Aorta (tissue), 5 donors: ENCODE measurements around the gene MAGEA8. TPM values are rescaled to one million over a fixed set of nuclear protein-coding genes. Genes with fewer than 3 reads are reported as not detected.
"Not testable (repeated sequence)": the region's sequence is repeated elsewhere in the genome, so short reads cannot be mapped to it uniquely, and the experiment has no call there.

Experiments used
- ATAC-seq: fragments of 200-7000 bp; cut with Tn5 transposase; one replicate; pipeline ENCODE4 v1.9.1; 2022; ENCODE audit warnings: moderate library complexity; ENCODE audit not compliant: low FRiP score
- DNase-seq, 2 donors: peaks; one replicate each; pipeline ENCODE4 v3.0.0-alpha.2; 2020
- H3K27ac ChIP-seq, 2 donors: one replicate each; pipeline ENCODE4 v1.5.1; 2013; ENCODE audit warnings: low read length in 2 of 2, mild to moderate bottlenecking in 2 of 2, moderate library complexity in 2 of 2, control low read depth in 1 of 2, inconsistent platforms in 1 of 2, low read depth in 1 of 2
- H3K27me3 ChIP-seq, 2 donors: one replicate each; pipeline ENCODE4 v1.6.1; 2013; ENCODE audit warnings: control low read depth in 1 of 2, low read length in 1 of 2, mild to moderate bottlenecking in 1 of 2, moderate library complexity in 1 of 2; ENCODE audit not compliant: insufficient read depth in 2 of 2, control insufficient read depth in 1 of 2
- H3K36me3 ChIP-seq, 2 donors: one replicate each; pipeline ENCODE4 v1.6.1; 2013; ENCODE audit warnings: control low read depth in 1 of 2, low read length in 1 of 2, mild to moderate bottlenecking in 1 of 2; ENCODE audit not compliant: insufficient read depth in 2 of 2, control insufficient read depth in 1 of 2
- H3K4me1 ChIP-seq, 2 donors: one replicate each; pipeline ENCODE4 v1.6.1; 2013; ENCODE audit warnings: low read length in 2 of 2, control low read depth in 1 of 2, mild to moderate bottlenecking in 1 of 2, moderate library complexity in 1 of 2; ENCODE audit not compliant: insufficient read depth in 2 of 2, control insufficient read depth in 1 of 2
- H3K4me3 ChIP-seq, 2 donors: one replicate each; pipeline ENCODE4 v1.5.1; 2013; ENCODE audit warnings: low read length in 2 of 2, control low read depth in 1 of 2, mild to moderate bottlenecking in 1 of 2
- H3K9me3 ChIP-seq: one replicate; pipeline ENCODE4 v1.6.1; 2013; ENCODE audit warnings: mild to moderate bottlenecking, low read length; ENCODE audit not compliant: control insufficient read depth
- WGBS, 2 donors: extraction: QIAGEN DNeasy Blood & Tissue Kit; methylation state at CpG; one replicate each; pipeline ENCODE4 v1.1.7; 2013; 5-methylcytosine and 5-hydroxymethylcytosine counted together
- intact Hi-C, 2 donors: fragments of 100-400 bp; cut with DNase I; formaldehyde crosslinking; loops; one replicate each; pipeline versions ENCODE4 v1.14.2 to v1.15.0; 2022
- polyA plus RNA-seq, 2 donors: library from polyadenylated mRNA; stranded (reverse); fragments of 200-250 nt; gene quantifications; one replicate each; pipeline ENCODE4 v1.2.3, GENCODE V29; 2013
- total RNA-seq, 2 donors: library from RNA; stranded (reverse); fragmentation: NEBNext Ultra II Directional; extraction: Animal tissue kit (Norgen Biotek cat#: 25700); gene quantifications; one replicate each; pipeline ENCODE4 v1.2.1, GENCODE V29; 2021
- donor health status: healthy with polysubstance abuse.
- donor health status: Bipolar disorder and iron deficiency.
- donor health status: DM: no; HTN: no; CAD: no.
- donor health status: DM: no; HTN: no; CAD: no.
- donor health status: DM: yes; HTN: yes; CAD: no.

MAGEA8 gene
- total and polyA plus RNA-seq, 4 donors = not detected

DNA sequence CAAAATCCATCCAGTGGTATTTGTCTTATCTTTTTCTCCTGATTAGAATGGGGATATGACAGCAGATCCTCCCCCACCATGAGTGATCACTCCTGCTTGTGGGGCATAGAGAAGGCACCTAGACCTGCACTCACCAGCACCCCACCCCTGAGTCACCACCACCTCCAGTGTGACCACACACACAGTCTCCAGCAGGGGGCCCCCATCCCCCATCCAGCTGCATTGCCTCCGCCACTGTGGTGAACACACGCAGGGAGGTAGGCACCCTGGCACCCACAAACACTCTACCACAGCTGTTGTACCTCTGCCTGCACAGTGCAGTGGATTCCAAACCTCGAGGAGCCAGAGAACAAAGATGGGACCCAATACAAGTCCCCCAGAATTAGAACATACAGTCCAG, 9.0 kb upstream of the MAGEA8 start:
- no peaks in the 10 kb centered on the region for H3K27me3 ChIP-seq
- DNase-seq (no peak), ATAC-seq (no peak)
- H3K36me3 ChIP-seq = no peaks in the 10 kb centered on the region
- WGBS, 2 donors = 42 to 53% methylated on average over 3 of the region's 3 CpGs
- intact Hi-C loops = no loop called here
- no peaks in the 10 kb centered on the region for H3K9me3 ChIP-seq
- no peaks in the 10 kb centered on the region for H3K4me1 ChIP-seq
- no peak overlapping the region for H3K27ac ChIP-seq
- no peak overlapping the region for H3K4me3 ChIP-seq

DNA sequence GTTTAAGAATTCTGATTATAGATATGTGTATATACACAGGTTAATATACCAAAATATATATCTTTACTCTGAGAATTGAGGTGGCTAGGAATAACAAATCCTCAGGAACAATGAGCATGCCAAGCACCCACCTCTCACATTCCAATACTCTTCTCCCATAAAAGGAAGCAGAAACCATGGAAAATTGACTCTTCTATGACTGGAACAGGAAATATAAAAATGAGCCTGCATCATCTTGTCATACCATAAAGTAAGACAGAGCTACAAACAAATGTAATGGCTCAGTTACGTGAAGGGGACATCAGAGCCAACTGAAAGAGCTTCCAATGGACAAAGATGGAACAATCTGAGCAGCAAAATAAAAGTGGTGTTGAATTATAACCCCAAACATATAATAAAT, 3.8 kb upstream of the MAGEA8 start:
- no peak overlapping the region for H3K27ac ChIP-seq
- ATAC-seq (no peak), DNase-seq (no peak)
- no peaks in the 10 kb centered on the region for H3K9me3 ChIP-seq
- intact Hi-C loops = no loop called here
- 59 to 73% methylated on average over 1 of the region's 1 CpG for WGBS, 2 donors
- no peaks in the 10 kb centered on the region for H3K4me1 ChIP-seq
- no peaks in the 10 kb centered on the region for H3K36me3 ChIP-seq
- no peaks in the 10 kb centered on the region for H3K27me3 ChIP-seq
- no peak overlapping the region for H3K4me3 ChIP-seq

DNA sequence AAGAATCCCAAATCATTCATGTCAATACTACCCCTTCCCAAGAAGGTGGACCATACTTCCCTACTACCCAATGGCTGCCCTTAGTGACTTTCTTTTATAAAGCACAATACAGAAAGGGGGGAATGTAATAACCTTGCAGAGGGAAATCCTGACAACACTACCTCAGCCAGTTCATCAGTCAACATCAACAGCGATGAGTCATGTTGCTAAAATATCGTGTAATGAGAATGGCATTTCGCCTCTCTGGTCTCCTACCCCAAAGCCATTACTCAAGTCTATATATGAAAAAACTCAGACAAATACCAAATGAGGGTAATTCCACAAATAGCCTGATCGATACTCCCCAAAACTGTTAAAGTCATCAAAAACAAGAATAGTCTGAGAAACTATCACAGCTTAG, 3.3 kb upstream of the MAGEA8 start:
- Histone ChIP-seq H3K27me3 (no peaks in the 10 kb centered on the region), H3K4me1 (no peaks in the 10 kb centered on the region), H3K4me3 (no peak overlapping the region), H3K9me3 (no peaks in the 10 kb centered on the region), H3K27ac (no peak overlapping the region), H3K36me3 (no peaks in the 10 kb centered on the region)
- intact Hi-C loops = no loop called here
- 59 to 69% methylated on average over 4 of the region's 4 CpGs for WGBS, 2 donors
- no peak for ATAC-seq
- DNase-seq = no peak

DNA sequence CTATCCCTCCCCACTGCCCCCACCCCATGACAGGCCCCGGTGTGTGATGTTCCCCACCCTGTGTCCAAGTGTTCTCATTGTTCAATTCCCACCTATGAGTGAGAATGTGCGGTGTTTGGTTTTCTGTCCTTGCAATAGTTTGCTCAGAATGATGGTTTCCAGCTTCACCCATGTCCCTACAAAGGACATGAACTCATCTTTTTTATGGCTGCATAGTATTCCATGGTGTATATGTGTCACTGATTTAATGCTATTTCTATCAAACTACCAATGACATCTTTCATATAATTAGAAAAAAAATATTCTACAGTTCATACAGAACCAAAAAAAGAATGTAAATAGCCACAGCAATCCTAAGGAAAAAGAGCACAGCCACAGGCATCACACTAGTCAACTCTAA, 9.8 kb downstream of the MAGEA8 start:
- intact Hi-C loops, H3K27me3 ChIP-seq, H3K36me3 ChIP-seq, H3K4me3 ChIP-seq, H3K4me1 ChIP-seq, DNase-seq, H3K27ac ChIP-seq, H3K9me3 ChIP-seq, ATAC-seq: not testable (repeated sequence)
- whole genome bisulfite sequencing, 2 donors = 88 to 89% methylated on average over 1 to 2 of the region's 2 CpGs

DNA sequence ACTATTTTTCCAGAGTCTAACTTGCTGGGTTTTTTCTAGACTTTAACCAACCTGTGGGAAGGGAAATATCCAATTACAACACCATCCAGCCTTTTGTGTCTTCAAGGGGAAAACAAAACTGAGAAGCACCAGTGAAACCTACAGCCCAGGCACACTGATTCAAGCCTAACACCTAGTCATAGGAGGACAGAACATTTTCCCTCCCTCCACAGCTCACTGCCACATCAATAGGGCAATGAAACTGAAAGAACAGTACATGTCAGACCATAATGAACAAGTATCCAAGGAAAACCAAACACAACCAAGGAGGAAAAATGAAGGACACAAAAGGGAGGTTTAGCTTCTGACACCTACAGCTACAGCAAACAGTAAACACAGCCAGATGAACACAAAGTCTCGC, 17.6 kb downstream of the MAGEA8 start:
- Histone ChIP-seq H3K36me3 (no peaks in the 10 kb centered on the region), H3K4me3 (no peak overlapping the region), H3K27ac (no peak overlapping the region), H3K9me3 (no peaks in the 10 kb centered on the region), H3K27me3 (no peaks in the 10 kb centered on the region), H3K4me1 (no peaks in the 10 kb centered on the region)
- DNase-seq (no peak), ATAC-seq (no peak)
- intact Hi-C loops = no loop called here
- WGBS, 2 donors = 54 to 76% methylated on average over 1 of the region's 1 CpG

DNA sequence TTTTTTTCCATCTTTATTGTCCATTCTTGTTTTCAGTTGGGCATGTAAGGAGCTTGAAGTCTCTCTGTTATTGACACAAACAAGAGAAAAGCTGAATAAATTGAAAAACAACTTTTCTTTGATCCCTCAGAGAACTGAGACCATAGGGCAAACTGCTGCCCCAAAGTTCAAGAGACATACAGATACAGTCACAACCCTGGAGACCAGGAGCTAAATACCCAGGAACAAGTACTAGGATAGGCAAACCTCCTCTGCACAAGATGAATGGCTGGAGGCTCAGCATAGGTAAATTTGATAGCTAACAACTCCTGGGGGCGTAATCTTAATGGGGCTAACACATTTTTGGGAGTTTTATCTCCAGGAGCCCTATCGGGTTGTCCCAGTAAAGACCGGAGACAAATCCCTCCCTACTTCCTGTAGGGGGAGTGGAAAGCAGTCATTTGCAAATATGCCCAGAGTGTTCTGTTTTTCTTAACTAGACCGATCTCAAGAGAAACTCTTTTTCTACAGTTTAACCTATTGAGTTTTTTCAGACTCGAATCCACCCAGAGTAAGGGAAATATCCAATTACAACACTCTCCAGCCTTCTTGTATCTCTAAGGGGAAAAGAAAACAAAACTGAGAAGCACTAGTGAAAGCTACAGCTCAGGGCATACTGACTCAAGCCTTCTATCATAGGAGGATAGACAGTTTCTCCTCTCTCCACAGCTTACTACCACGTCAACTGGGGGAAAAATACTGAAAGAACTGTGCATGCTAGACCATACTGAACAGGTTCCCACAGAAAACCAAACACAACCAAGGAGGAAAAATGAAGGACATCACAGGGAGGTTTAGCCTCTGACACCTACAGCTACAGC, 23.1 kb downstream of the MAGEA8 start:
- Histone ChIP-seq H3K9me3 (no peaks in the 10 kb centered on the region), H3K27me3 (no peaks in the 10 kb centered on the region), H3K27ac (no peak overlapping the region), H3K4me1 (no peaks in the 10 kb centered on the region), H3K36me3 (no peaks in the 10 kb centered on the region), H3K4me3 (no peak overlapping the region)
- 3 to 25% methylated on average over 6 of the region's 6 CpGs for WGBS, 2 donors
- DNase-seq = no peak
- intact Hi-C loops = no loop called here
- no peak for ATAC-seq

DNA sequence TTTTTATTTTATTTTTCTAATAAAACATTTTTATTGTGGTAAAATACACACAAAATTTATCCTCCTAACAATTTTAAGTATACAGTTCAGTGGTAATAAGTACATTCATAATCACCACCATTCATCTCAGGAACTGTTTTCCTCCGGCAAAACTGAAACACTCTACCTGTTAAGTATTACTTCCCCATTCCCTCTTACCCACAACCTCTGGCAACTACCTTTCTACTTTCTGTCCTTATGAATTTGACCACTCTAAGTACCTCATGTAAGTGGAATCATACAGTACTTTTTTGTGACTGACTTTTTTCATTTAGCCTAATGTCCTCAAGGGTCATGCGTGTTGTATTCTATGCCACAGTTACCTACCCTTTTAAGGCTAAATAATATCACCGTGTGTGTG, 27.3 kb downstream of the MAGEA8 start:
- ATAC-seq (no peak), DNase-seq (no peak)
- Histone ChIP-seq H3K36me3 (no peaks in the 10 kb centered on the region), H3K27ac (no peak overlapping the region), H3K4me3 (no peak overlapping the region), H3K27me3 (no peaks in the 10 kb centered on the region), H3K4me1 (no peaks in the 10 kb centered on the region), H3K9me3 (no peaks in the 10 kb centered on the region)
- intact Hi-C loops = no loop called here
- WGBS, 2 donors = 93 to 97% methylated on average over 3 of the region's 3 CpGs

DNA sequence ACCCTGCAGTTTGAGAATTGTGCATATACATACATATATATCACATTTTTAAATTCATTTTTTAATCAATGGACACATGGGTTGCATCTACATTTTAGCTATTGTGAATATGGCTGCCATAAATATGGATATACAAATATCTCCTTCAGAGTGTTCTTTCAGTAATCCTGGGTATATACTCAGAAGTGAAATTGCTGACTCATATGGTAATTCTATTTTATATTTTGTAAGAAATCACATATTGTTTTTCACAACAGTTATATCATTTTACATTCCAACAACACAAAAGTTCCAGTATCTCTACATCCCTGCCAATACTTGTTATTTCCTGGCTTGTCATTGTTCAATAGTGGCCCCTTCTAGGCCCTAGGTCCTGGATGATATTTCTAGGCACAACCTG, 27.7 kb downstream of the MAGEA8 start:
- ATAC-seq = no peak
- H3K9me3 ChIP-seq = no peaks in the 10 kb centered on the region
- intact Hi-C loops = no loop called here

DNA sequence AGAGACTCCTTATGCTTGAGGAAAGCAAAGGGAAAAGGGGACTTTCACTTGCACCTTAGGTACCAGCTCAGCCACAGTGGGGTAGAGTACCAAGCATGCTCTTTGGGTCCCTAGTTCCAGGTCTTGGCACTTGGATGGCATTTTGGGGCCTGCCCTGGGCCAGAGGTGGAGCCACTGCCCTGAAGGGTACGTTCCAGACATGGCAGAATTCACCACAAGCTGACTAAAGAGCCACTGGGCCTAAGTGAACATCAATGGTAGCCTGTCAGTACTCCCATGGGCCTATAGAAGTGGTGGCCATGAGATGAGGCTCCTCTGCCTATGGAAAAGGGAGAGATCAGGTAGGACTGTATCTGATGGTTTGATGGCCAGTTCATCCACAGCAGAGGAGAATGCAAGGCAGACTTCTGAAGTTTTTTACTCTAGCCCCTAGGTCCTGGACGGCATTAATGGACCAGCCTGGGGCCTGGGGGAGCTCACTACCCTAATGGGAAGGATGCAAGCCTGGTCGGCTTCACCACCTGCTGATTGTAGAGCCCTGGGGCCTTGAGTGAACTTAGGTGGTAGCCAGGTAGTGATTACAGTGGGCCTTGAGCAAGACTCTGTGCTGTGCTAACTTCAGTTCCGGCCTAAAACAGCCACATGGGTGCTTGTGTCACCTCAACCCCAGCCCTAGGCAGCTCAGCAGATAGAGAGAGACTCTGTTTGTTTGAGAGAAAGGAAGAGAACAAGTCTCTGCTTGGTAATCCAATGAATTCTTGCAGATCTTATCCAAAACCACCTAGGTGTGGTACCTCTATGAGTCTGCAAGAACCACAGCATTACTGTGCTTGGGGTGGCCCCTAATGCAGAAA, 28.6 kb downstream of the MAGEA8 start:
- 81 to 95% methylated on average over 4 of the region's 4 CpGs for WGBS, 2 donors
- H3K9me3 ChIP-seq = no peaks in the 10 kb centered on the region
- ATAC-seq (no peak), DNase-seq (no peak)
- no peak overlapping the region for H3K4me3 ChIP-seq
- no peaks in the 10 kb centered on the region for H3K27me3 ChIP-seq
- intact Hi-C loops = no loop called here
- no peaks in the 10 kb centered on the region for H3K4me1 ChIP-seq
- H3K27ac ChIP-seq = no peak overlapping the region
- no peaks in the 10 kb centered on the region for H3K36me3 ChIP-seq

More for the DNA sequence above, 27.7 kb downstream of the MAGEA8 start:
- Histone ChIP-seq H3K4me1 (no peaks in the 10 kb centered on the region), H3K4me3 (no peak overlapping the region), H3K27ac (no peak overlapping the region), H3K36me3 (no peaks in the 10 kb centered on the region), H3K27me3 (no peaks in the 10 kb centered on the region)
- DNase-seq = no peak
